ENCODE measurements around the gene ECM2.

Gene ECM2

GRCh38 chr9:92496396-92497176, 39.2 kb downstream of the ECM2 start:
- no peak for DNase-seq

GRCh38 chr9:92494856-92495255, 40.9 kb downstream of the ECM2 start:
- DNase-seq, result no peak

- DNase-seq, result no peak
Measured at GRCh38 chr9:92493749-92494387, 41.9 kb downstream of the ECM2 start.

GRCh38 chr9:92492781-92493401, 42.9 kb downstream of the ECM2 start:
- no peak for DNase-seq

- no peak for DNase-seq
Measured at GRCh38 chr9:92488681-92489550, 46.9 kb downstream of the ECM2 start.

GRCh38 chr9:92486371-92486770, 49.4 kb downstream of the ECM2 start:
- peak; percentile 13 for DNase-seq

GRCh38 chr9:92484563-92484962, 51.2 kb downstream of the ECM2 start:
- no peak for DNase-seq

- no peak for DNase-seq
Measured at GRCh38 chr9:92483627-92484545, 51.9 kb downstream of the ECM2 start.

- no peak for DNase-seq
Measured at GRCh38 chr9:92482805-92483204, 53.0 kb downstream of the ECM2 start.

GRCh38 chr9:92482329-92482728, 53.5 kb downstream of the ECM2 start, which contains the start of gene ASPN:
Gene ASPN, minus strand, starts transcription at chr9:92482506.
- DNase-seq, result no peak

GRCh38 chr9:92480986-92481633, 54.7 kb downstream of the ECM2 start:
- peak; percentile 4 for DNase-seq

- no peak for DNase-seq
Measured at GRCh38 chr9:92480291-92480771, 55.5 kb downstream of the ECM2 start.

- DNase-seq, result no peak
Measured at GRCh38 chr9:92479346-92479745, 56.4 kb downstream of the ECM2 start.

- no peak for DNase-seq
Measured at GRCh38 chr9:92478783-92479182, 57.0 kb downstream of the ECM2 start.

- DNase-seq, result no peak
Measured at GRCh38 chr9:92476962-92477361, 58.8 kb downstream of the ECM2 start.

- no peak for DNase-seq
Measured at GRCh38 chr9:92474587-92474986, 61.2 kb downstream of the ECM2 start.

GRCh38 chr9:92468206-92468605, 67.6 kb downstream of the ECM2 start:
- no peak for DNase-seq

- DNase-seq, result no peak
Measured at GRCh38 chr9:92467511-92467910, 68.3 kb downstream of the ECM2 start.

GRCh38 chr9:92467041-92467440, 68.7 kb downstream of the ECM2 start:
- no peak for DNase-seq

GRCh38 chr9:92463984-92464383, 71.8 kb downstream of the ECM2 start:
- DNase-seq, result peak; percentile 26

GRCh38 chr9:92463387-92463786, 72.4 kb downstream of the ECM2 start:
- no peak for DNase-seq

Data from inflammatory macrophage treated with lipopolysaccharide for 4 hours (primary cell).